ENCODE data around the gene COL6A1. TPM values are rescaled to one million over a fixed set of nuclear protein-coding genes. Genes with fewer than 3 reads are reported as not detected.
A peak's percentile ranks its signal among the peaks of the same experiment; 100 is the strongest.
"Not testable (repeated sequence)": the region's sequence is repeated elsewhere in the genome, so short reads cannot be mapped to it uniquely, and the experiment has no call there.

COL6A1 gene
- polyA plus RNA-seq, 1 experiment: 493 TPM

GRCh38 chr21:46003575-46004007 lies 22.0 kb downstream of the COL6A1 start:
- Histone ChIP-seq H3K27ac (ENCODE audit: low read depth, low read length) (no peak overlapping the region), H3K9me3 (ENCODE audit: control insufficient read depth, insufficient read depth, low read length) (peaks cover 84% of the 10 kb centered on the region), H3K27me3 (ENCODE audit: control insufficient read depth, insufficient read depth, low read length) (no peaks in the 10 kb centered on the region), H3K4me3 (ENCODE audit: low read depth, low read length) (no peak overlapping the region)
- ChIA-PET POLR2A (interaction anchor here (0.7 to 2.1 kb wide), 5 partner anchors 8 to 53 kb away, joined by 3 to 8 read pairs (median 6); no protein-coding TSS in a partner anchor), CTCF (no interaction called here)
- no peak for DNase-seq (ENCODE audit: low read depth, low spot score)
- no peak for TF ChIP-seq CTCF (IDR thresholded peaks at IDR 0.05; ENCODE audit: low read depth, low read length)

GRCh38 chr21:46004168-46004861 lies 22.7 kb downstream of the COL6A1 start:
- Histone ChIP-seq H3K27me3 (ENCODE audit: control insufficient read depth, insufficient read depth, low read length) (no peaks in the 10 kb centered on the region), H3K4me3 (ENCODE audit: low read depth, low read length) (no peak overlapping the region), H3K9me3 (ENCODE audit: control insufficient read depth, insufficient read depth, low read length) (peaks cover 82% of the 10 kb centered on the region), H3K27ac (ENCODE audit: low read depth, low read length) (peak overlapping the region; percentile 39)
- ChIA-PET POLR2A (interaction anchor here (0.6 to 2.1 kb wide), 7 partner anchors 9 to 124 kb away, joined by 3 to 8 read pairs (median 6); no protein-coding TSS in a partner anchor), CTCF (no interaction called here)
- TF ChIP-seq CTCF (IDR thresholded peaks at IDR 0.05; ENCODE audit: low read depth, low read length): no peak
- no peak for DNase-seq (ENCODE audit: low read depth, low spot score)

- DNase-seq (ENCODE audit: low read depth, low spot score): no peak
- peaks cover 81% of the 10 kb centered on the region for H3K9me3 ChIP-seq (ENCODE audit: control insufficient read depth, insufficient read depth, low read length)
- ChIA-PET CTCF (no interaction called here), POLR2A (interaction anchor here (0.6 to 2.1 kb wide), 4 partner anchors 18 to 228 kb away, joined by 3 to 8 read pairs (median 4); no protein-coding TSS in a partner anchor)
- TF ChIP-seq CTCF (IDR thresholded peaks at IDR 0.05; ENCODE audit: low read depth, low read length): no peak
- H3K27ac ChIP-seq (ENCODE audit: low read depth, low read length): peak overlapping the region; percentile 21
- no peaks in the 10 kb centered on the region for H3K27me3 ChIP-seq (ENCODE audit: control insufficient read depth, insufficient read depth, low read length)
- no peak overlapping the region for H3K4me3 ChIP-seq (ENCODE audit: low read depth, low read length)
Observed at GRCh38 chr21:46005081-46005480, 23.5 kb downstream of the COL6A1 start.

GRCh38 chr21:46005481-46005881 lies 23.9 kb downstream of the COL6A1 start:
- no peak for TF ChIP-seq CTCF (IDR thresholded peaks at IDR 0.05; ENCODE audit: low read depth, low read length)
- H3K4me3 ChIP-seq (ENCODE audit: low read depth, low read length): no peak overlapping the region
- DNase-seq (ENCODE audit: low read depth, low spot score): no peak

GRCh38 chr21:46005894-46006546 lies 24.4 kb downstream of the COL6A1 start:
- H3K4me3 ChIP-seq (ENCODE audit: low read depth, low read length); H3K27me3 ChIP-seq (ENCODE audit: control insufficient read depth, insufficient read depth, low read length); CTCF ChIA-PET; DNase-seq (ENCODE audit: low read depth, low spot score); H3K27ac ChIP-seq (ENCODE audit: low read depth, low read length): not testable (repeated sequence)
- POLR2A ChIA-PET: interaction anchor here (0.5 to 0.6 kb wide), 2 partner anchors 13 to 229 kb away, joined by 3 read pairs; no protein-coding TSS in a partner anchor
- H3K9me3 ChIP-seq (ENCODE audit: control insufficient read depth, insufficient read depth, low read length): peaks cover 74% of the 10 kb centered on the region

More at GRCh38 chr21:46005481-46005881, 23.9 kb downstream of the COL6A1 start:
- ChIA-PET POLR2A (interaction anchor here (0.6 to 2.1 kb wide), 3 partner anchors 23 to 228 kb away, joined by 3 to 8 read pairs (median 6); no protein-coding TSS in a partner anchor), CTCF (no interaction called here)
- peaks cover 78% of the 10 kb centered on the region for H3K9me3 ChIP-seq (ENCODE audit: control insufficient read depth, insufficient read depth, low read length)
- peak overlapping the region; percentile 21 for H3K27ac ChIP-seq (ENCODE audit: low read depth, low read length)
- no peaks in the 10 kb centered on the region for H3K27me3 ChIP-seq (ENCODE audit: control insufficient read depth, insufficient read depth, low read length)

Data from AG04450 (cell line).